ENCODE data around the gene APOBEC3B.

GRCh38 chr22:38955926-38956325 is 26.2 kb upstream of the APOBEC3B start:
- TF ChIP-seq CTCF (conservative IDR thresholded peaks at IDR 0.05; ENCODE audit: low read depth, low read length) (no peak), EZH2 (IDR thresholded peaks at IDR 0.05; ENCODE audit: low read length, unreplicated experiment) (no peak), EZH2phosphoT487 (IDR thresholded peaks at IDR 0.05; ENCODE audit: borderline replicate concordance, low read length) (no peak)

Data from PC-3 (cell line).